CD4-positive, alpha-beta T cell treated with Interleukin-15 for 1 hour (primary cell): ENCODE results near the gene CIAPIN1.

ENCODE experiments used
- DNase-seq: peaks from one replicate; pipeline ENCODE4 v3.0.0-alpha.2; 2020

CIAPIN1 gene

DNA sequence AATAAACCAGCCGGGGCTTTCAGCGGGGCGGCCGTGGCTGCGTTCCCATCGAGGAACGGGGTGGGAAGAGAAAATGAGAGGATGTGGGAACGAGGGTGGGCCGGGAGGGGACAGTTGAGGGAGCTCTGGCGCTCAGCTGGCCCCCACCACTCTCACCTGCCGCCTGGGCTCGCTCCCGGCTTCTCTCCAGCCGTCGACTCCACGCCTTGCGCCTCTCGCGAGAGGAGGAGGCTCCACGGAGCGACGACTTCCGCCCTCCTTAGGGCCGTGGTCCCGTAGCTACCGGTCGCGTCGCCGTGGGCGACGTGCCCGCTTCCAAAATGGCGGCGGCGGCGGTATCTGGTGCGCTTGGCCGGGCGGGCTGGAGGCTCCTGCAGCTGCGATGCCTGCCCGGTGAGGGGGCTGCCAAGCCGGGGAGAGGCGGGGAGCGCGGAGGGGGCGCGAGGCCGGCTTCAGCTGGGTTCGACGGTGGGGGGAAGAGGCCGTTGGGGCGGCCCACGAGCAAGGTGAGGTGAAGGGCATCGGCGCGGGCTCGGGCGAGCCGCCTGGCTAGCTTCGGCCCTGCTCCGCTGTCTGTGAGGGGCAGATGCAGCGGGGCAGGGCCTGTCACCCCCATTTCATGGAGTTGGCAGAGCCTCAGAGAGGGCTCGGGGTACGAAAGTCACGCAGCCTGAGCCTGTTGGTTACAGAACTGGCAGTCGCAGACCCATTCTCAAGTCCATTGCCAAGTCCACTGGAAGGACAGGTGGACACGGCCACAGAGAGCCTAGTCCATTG lies at the start of gene CIAPIN1, which contains the start of gene COQ9:
TSS of gene CIAPIN1 (minus strand) at position 200 of the 777 bp plus-strand sequence. CDS start 6,457 bp downstream, outside the sequence.
TSS of gene COQ9 (plus strand) at position 294 of the 777 bp plus-strand sequence. CDS start at position 321, 27 bp downstream.
- DNase-seq, result peak; percentile 94

GRCh38 chr16:57493767-57494166 lies 46.6 kb upstream of the CIAPIN1 start:
- no peak for DNase-seq

DNA sequence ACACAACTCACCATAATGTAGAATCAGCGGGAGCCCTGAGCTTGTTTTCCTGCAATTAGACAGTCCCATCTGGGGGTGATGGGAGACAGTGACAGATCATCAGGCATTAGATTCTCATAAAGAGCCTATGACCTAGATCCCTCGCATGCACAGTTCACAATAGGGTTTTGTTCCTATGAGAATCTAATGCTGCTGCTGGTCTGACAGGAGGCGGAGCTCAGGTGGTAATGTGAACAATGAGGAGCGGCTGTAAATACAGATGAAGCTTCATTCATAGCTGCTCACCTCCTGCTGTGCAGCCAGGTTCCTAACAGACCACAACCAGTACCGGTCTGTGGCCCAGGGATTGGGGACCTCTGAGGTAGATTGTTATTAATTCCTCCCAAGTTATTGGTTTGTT lies 42.0 kb upstream of the CIAPIN1 start:
- no peak for DNase-seq

GRCh38 chr16:57486858-57487834 lies 40.0 kb upstream of the CIAPIN1 start:
- DNase-seq, result no peak

DNA sequence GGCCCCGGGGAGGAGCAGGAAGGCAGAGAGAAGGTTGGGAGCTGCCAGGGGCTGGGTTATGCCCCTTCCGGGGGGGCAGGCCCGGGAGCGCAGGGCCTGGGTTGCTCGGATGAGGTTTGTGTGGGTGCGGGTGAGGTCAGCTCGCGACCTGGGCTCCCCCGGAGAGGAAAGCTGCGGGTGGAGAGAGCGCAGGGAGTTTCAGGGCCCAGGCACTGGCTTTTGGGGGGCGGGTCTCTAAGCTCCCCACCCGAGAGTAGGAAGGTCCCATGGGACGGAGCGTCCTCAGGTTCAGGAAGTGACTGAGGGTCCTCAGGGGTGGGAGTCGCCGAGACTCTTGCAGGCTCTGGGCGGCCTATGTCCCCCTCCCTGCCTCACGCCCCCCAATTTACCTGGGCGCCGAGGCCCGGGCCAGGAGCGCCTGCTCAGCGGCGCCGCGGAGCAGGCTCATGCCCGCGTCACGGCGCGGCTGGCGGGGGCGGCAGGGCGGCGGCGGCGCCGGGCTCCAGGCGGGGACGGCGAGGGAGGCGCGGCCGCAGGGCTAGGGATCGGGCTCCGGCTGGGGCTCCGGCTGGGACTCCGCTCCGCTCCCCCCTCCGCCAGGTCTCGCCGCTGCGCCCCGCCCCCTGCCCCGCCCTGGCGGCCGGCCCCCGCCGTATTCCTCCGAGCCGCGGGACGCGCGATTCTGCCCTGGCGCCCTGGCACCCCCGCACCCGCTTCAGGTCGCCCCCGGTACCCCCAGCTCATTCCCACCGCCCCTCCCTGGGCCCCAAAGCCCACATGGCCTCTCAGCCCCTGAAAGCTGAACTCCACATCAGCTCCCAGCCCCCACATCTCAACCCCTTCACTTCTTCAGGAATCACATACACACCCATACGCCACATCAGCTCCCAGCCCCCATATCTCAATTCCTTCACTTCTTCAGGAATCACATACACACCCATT lies 39.0 kb upstream of the CIAPIN1 start, which contains the start of gene DOK4:
TSS of gene DOK4 (minus strand) at position 578 of the 942 bp plus-strand sequence. CDS start 6,986 bp downstream, outside the sequence.
- DNase-seq, result peak; percentile 76

- no peak for DNase-seq
Measured at GRCh38 chr16:57485091-57485915, 38.1 kb upstream of the CIAPIN1 start.

- no peak for DNase-seq
Measured at GRCh38 chr16:57484515-57485005, 37.4 kb upstream of the CIAPIN1 start.

GRCh38 chr16:57483725-57484514 lies 36.7 kb upstream of the CIAPIN1 start:
- no peak for DNase-seq

GRCh38 chr16:57482845-57483545 lies 35.8 kb upstream of the CIAPIN1 start:
- no peak for DNase-seq

GRCh38 chr16:57481421-57481820 lies 34.2 kb upstream of the CIAPIN1 start:
- no peak for DNase-seq

DNA sequence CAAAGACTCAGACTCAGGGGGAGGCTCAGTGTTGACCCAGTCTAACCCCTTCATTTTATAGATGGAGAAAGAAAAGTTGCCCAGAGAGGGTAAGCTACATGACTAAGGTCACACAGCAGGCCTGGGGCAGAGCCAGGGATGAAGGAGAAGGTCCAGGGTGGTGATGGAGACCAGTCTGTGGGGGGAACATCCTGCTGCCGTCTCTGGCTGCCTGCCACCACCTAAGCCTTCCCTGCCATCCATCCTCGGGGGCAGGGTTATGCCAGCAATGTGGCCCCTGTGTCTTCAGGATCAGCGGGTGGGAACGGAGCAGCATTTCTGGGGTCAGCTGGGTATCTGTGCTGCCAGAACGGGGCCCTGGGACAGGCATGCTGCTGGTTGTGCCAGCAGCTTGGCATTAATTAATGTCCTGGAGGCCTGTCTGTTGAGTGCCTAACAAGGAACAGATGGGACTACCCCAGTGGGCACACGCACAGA lies 33.6 kb upstream of the CIAPIN1 start:
- DNase-seq, result no peak

- DNase-seq, result no peak
Measured at GRCh38 chr16:57479976-57480753, 33.0 kb upstream of the CIAPIN1 start.

DNA sequence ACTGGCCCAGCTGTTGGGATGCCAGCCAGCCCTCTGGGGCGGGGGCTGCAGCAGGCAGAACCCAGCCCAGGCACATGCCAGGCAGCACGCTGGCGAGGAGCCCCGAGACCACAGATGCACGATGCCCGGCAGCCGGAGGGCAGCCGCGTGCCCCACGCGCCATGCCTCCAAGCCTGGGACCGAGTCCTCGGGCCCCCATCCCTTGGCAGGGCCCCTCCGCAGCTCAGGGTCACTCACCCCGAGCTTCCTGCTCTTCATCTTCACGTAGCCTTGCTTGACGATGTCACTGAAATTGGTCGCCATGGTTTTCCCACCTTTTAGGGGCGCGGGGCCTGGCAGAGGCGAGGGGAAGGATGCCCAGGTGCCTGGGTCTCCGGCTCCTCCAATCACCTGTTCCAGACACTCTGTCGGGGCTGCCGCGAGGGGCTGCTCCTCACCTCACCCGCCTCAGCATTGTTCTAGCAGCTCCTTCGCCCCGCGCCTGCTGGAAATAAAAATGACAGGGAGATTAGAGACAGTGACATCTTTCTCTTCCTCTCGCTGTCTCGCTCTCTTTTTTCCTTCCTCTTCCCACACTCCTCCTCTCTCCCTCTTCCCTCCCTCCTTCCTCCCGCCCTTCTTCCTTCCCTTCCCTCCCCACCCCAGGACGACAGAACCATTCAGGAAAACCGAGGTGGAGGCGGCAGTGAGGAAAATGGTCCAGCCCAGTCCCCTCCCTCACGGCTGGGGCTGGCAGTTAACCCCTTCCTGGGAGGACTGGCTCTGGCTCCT lies 32.2 kb upstream of the CIAPIN1 start:
- no peak for DNase-seq

DNA sequence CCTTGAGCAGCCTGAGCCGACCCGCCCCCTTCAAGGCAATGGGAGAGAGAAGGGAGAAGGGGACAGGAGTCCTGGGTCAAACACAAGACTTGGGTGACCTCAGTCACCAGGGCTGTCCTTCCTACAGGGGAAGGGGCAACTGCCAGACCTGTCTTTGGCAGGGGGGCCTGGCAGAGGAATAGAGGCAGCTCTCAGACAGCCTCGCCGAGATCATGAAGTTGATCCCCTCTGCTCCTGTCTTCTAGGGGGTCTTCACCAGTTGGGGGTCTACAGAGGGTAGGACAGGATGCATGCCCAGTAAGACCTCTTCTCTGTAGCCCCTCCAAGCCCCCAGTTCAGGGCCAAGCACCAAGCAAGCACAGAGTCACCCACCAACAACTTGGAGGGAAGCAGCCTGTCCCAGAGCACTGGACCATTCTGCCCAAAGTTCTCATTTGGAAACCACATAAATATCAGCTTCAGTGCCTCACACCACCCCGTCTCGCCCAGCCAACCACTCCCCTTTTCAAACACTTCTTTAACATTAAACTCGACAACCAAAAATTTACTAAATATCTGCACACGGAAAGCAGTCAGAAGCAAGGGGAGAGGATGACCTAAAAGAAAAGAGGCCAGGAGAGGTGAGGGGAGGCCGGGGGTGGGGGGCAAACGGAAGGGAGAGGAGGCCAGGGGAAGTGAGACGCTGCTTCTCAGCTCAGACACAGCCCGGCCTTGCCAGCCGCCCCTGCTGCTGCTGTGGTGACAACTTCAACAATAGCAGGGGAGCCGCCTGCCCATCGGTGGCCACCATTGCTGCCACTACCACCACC lies 31.4 kb upstream of the CIAPIN1 start:
- DNase-seq, result no peak

- no peak for DNase-seq
Measured at GRCh38 chr16:57477531-57478202, 30.5 kb upstream of the CIAPIN1 start.
